ENCODE results near the gene PCDHB6.
"Not testable (repeated sequence)": the region's sequence is repeated elsewhere in the genome, so short reads cannot be mapped to it uniquely, and the experiment has no call there.

- TF ChIP-seq, protein P1, sequence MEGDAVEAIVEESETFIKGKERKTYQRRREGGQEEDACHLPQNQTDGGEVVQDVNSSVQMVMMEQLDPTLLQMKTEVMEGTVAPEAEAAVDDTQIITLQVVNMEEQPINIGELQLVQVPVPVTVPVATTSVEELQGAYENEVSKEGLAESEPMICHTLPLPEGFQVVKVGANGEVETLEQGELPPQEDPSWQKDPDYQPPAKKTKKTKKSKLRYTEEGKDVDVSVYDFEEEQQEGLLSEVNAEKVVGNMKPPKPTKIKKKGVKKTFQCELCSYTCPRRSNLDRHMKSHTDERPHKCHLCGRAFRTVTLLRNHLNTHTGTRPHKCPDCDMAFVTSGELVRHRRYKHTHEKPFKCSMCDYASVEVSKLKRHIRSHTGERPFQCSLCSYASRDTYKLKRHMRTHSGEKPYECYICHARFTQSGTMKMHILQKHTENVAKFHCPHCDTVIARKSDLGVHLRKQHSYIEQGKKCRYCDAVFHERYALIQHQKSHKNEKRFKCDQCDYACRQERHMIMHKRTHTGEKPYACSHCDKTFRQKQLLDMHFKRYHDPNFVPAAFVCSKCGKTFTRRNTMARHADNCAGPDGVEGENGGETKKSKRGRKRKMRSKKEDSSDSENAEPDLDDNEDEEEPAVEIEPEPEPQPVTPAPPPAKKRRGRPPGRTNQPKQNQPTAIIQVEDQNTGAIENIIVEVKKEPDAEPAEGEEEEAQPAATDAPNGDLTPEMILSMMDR (IDR thresholded peaks at IDR 0.05), result not testable (repeated sequence)
- not testable (repeated sequence) for TF ChIP-seq POLR2A (IDR thresholded peaks at IDR 0.05)
Observed at GRCh38 chr5:141157356-141157755, 7.5 kb downstream of the PCDHB6 start.

Data from testis (tissue), 2 donors.